ENCODE data around the gene PPP1R15A. TPM values are rescaled to one million over a fixed set of nuclear protein-coding genes. Genes with fewer than 3 reads are reported as not detected.
"Not testable (repeated sequence)": the region's sequence is repeated elsewhere in the genome, so short reads cannot be mapped to it uniquely, and the experiment has no call there.

Gene PPP1R15A
- total RNA-seq, 1 donor from 2014 or later: 52.1 TPM

DNA sequence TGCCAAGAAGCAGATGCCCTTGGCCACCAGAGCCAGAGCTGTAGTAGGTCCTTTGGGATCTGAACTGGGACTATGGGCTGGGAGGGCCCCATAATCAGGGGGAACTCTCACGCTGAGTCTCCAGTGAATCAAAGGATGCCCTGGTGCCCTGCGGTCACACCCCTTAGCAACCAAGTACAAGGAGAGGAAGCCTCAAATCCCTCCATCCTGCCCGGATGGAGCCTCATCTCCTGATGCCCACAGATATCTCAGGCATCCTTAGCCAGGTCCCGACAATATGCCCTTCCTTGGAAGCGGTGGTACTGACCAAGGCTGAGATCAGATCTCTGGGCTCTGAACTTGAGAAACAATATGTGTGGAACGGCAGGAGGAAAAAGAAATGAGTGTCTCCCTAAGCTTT, 5.5 kb upstream of the PPP1R15A start:
- Histone ChIP-seq H3K27ac (peak overlapping the region; percentile 94), H3K27me3 (no peaks in the 10 kb centered on the region), H3K9me3 (no peaks in the 10 kb centered on the region), H3K4me3 (no peak overlapping the region), H3K36me3 (no peaks in the 10 kb centered on the region), H3K4me1 (peaks cover 21% of the 10 kb centered on the region)
- DNase-seq (ENCODE audit: extremely low spot score in 2 of 2): no peak
- intact Hi-C loops (cut with DNase I): no loop called here
- TF ChIP-seq POLR2AphosphoS5 (IDR thresholded peaks at IDR 0.05; ENCODE audit: insufficient read depth in 1 of 2, low read depth in 1 of 2) (no peak), POLR2A (IDR thresholded peaks at IDR 0.05) (no peak)
- TF ChIP-seq, protein P1, sequence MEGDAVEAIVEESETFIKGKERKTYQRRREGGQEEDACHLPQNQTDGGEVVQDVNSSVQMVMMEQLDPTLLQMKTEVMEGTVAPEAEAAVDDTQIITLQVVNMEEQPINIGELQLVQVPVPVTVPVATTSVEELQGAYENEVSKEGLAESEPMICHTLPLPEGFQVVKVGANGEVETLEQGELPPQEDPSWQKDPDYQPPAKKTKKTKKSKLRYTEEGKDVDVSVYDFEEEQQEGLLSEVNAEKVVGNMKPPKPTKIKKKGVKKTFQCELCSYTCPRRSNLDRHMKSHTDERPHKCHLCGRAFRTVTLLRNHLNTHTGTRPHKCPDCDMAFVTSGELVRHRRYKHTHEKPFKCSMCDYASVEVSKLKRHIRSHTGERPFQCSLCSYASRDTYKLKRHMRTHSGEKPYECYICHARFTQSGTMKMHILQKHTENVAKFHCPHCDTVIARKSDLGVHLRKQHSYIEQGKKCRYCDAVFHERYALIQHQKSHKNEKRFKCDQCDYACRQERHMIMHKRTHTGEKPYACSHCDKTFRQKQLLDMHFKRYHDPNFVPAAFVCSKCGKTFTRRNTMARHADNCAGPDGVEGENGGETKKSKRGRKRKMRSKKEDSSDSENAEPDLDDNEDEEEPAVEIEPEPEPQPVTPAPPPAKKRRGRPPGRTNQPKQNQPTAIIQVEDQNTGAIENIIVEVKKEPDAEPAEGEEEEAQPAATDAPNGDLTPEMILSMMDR (IDR thresholded peaks at IDR 0.05): no peak

DNA sequence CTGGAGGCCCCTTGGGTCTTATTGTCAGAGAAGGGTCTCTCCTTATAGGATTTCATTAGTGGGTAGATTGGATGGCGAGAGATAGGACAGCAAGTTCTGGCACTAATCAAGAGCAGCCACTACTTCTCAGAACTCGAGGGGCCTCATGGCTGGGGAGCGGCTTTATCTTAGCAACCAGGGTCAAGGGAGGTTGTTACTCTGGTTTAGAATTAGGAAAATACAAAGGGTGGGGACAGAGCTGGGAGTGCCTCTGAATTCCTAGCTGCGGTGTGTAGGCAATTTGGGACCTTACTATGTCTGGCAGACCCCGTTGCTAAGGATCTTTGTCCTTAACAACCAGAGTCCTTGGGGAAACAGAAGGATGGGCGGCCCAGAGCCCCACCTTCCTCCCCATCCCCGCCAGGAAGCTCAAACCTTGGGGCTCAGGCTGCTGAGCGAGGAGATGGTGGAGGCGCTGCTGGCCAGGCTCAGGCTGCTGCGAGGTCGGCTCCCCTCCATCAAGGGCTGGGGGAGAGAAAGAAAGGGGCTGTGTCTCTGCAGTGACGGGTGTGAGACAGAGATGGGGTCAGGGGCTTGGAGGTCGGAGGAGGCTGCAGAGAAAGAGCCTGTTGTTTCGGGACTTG, 5.0 kb upstream of the PPP1R15A start:
- Histone ChIP-seq H3K36me3 (no peaks in the 10 kb centered on the region), H3K27me3 (no peaks in the 10 kb centered on the region), H3K4me1 (peaks cover 21% of the 10 kb centered on the region), H3K9me3 (no peaks in the 10 kb centered on the region), H3K4me3 (peak overlapping the region; percentile 32 to 51), H3K27ac (peak overlapping the region; percentile 94)
- no peak for DNase-seq (ENCODE audit: extremely low spot score in 2 of 2)
- TF ChIP-seq POLR2A (IDR thresholded peaks at IDR 0.05): no peak
- TF ChIP-seq, protein P1 (IDR thresholded peaks at IDR 0.05): no peak
- no peak for TF ChIP-seq POLR2AphosphoS5 (IDR thresholded peaks at IDR 0.05; ENCODE audit: insufficient read depth in 1 of 2, low read depth in 1 of 2)
- intact Hi-C loops (cut with DNase I): no loop called here

DNA sequence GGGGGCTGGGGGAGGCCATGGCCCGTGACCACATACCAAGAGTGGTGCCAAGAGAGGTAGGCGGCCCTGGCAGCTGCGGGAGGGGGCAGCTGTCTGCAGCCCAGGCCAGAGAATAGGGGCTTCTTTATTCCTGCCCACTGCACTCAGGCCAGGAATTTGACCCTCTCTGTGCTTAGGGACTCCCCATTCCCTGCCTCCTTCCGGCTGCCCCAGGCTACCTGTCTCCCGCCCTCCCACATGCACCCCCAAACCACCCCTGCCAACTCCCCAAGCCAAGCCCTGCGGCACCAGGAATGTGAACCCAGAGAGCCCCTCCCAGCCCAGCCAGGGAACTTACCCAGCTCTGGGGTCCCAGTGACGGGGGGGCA, 4.5 kb upstream of the PPP1R15A start:
- Histone ChIP-seq H3K9me3 (no peaks in the 10 kb centered on the region), H3K27me3 (no peaks in the 10 kb centered on the region), H3K4me1 (peaks cover 21% of the 10 kb centered on the region), H3K27ac (peak overlapping the region; percentile 94), H3K36me3 (no peaks in the 10 kb centered on the region), H3K4me3 (peak overlapping the region; percentile 32 to 51)
- DNase-seq (ENCODE audit: extremely low spot score in 2 of 2): no peak
- intact Hi-C loops (cut with DNase I): no loop called here
- no peak for TF ChIP-seq POLR2A (IDR thresholded peaks at IDR 0.05)
- TF ChIP-seq, protein P1 (IDR thresholded peaks at IDR 0.05): no peak

DNA sequence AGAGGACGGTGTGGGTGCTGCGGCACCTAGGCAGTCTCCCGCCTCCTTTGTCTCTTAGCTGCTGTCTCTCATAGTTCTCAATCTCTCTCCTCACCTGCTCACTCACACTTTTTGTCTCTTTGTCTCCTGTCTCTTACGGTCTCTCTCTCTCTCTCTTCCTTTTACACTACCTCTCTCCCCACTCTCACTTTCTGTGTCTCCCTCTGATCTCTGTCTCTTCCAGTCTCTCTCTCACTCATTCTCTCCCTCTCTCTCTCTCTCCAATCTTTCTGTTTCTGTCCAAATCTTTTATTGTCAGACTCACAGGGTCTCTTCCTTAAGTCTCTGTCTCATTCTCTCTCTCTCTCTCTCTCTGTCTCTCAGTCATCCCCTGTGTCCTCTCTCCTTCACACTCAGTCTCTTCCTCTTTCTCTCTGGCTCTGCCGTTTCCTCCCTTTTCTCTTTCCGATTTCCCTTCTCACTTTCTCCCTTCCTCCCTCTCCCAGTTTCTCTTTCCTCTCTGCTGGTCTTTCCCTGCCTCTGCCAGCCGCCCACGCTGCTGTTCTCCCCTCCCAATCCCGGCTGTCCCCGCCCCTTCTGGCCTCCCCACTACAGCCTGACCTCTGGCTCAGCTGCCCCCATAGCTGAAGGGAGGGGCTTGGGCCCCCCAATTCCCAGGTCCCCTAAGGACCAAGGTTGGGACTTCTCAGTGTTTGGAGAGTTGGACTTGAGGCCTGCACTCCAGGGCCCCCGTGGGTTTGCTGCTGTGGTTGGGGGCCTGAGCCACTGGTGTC, 3.9 kb upstream of the PPP1R15A start, which contains the start of gene PLEKHA4:
Gene PLEKHA4, minus strand, starts transcription at position 504 of the 773 bp plus-strand sequence. CDS start 997 bp downstream, outside the sequence.
- H3K9me3 ChIP-seq: no peaks in the 10 kb centered on the region
- DNase-seq (ENCODE audit: extremely low spot score in 2 of 2): no peak
- H3K4me1 ChIP-seq: peaks cover 24% of the 10 kb centered on the region
- peak within 1 kb of the TSS; percentile 94 for H3K27ac ChIP-seq
- intact Hi-C loops (cut with DNase I): no loop called here
- TF ChIP-seq POLR2A (IDR thresholded peaks at IDR 0.05) (no peak), POLR2AphosphoS5 (IDR thresholded peaks at IDR 0.05; ENCODE audit: insufficient read depth in 1 of 2, low read depth in 1 of 2) (peak; percentile 32 to 64)
- TF ChIP-seq, protein P1 (IDR thresholded peaks at IDR 0.05): no peak
- no peaks in the 10 kb centered on the region for H3K36me3 ChIP-seq
- no peaks in the 10 kb centered on the region for H3K27me3 ChIP-seq
- peak within 1 kb of the TSS; percentile 32 to 51 for H3K4me3 ChIP-seq

DNA sequence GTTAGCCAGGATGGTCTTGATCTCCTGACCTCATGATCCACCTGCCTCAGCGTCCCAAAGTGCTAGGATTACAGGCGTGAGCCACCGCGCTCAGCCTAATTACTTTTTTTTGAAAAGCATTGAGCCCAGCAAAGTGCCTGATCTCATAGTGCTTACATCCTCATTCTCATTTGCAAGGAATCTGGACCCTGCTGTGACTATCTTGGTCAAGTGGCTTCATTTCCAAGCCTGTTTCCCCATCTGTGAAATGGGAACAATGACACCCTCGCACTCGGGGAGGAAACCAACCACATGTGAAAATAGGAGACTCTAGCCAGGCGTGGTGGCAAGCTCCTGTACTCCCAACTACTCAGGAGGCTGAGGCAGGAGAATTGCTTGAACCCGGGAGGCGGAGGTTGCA, 2.2 kb upstream of the PPP1R15A start:
- no peak for DNase-seq (ENCODE audit: extremely low spot score in 2 of 2)
- intact Hi-C loops (cut with DNase I): loop anchor here (5.0 to 10.0 kb wide), 2 partner anchors 95 to 1838 kb away; partner anchors contain the start of gene FTL
- H3K36me3 ChIP-seq: peaks cover 0 to 7% of the 10 kb centered on the region in 2 donors
- H3K4me3 ChIP-seq: no peak overlapping the region
- no peak overlapping the region for H3K27ac ChIP-seq
- H3K9me3 ChIP-seq: no peaks in the 10 kb centered on the region
- H3K27me3 ChIP-seq: no peaks in the 10 kb centered on the region
- TF ChIP-seq POLR2AphosphoS5 (IDR thresholded peaks at IDR 0.05; ENCODE audit: insufficient read depth in 1 of 2, low read depth in 1 of 2): no peak
- TF ChIP-seq, protein P1 (IDR thresholded peaks at IDR 0.05): no peak
- no peak for TF ChIP-seq POLR2A (IDR thresholded peaks at IDR 0.05)
- H3K4me1 ChIP-seq: peaks cover 41% of the 10 kb centered on the region

DNA sequence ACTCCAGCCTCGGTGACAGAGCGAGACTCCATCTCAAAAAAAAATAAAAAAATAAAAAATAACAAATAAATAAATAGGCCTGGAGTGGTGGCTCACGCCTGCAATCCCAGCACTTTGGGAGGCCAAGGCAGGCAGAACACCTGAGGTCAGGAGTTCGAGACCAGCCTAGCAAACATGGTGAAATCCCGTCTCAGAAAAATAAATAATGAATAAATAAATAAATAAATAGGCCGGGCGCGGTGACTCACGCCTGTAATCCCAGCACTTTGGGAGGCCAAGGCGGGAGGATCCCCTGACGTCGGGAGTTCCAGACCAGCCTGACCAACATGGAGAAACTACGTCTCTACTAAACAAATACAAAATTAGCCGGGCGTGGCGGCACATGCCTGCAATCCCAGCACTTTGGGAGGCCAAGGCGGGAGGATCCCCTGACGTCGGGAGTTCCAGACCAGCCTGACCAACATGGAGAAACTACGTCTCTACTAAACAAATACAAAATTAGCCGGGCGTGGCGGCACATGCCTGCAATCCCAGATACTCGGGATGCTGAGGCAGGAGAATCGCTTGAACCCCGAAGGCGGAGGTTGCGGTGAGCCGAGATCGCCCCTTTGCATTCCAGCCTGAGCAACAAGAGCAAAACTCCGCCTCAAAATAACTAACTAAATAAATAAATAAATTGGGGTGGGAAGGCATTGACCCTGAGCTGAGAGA, 595 bp upstream of the PPP1R15A start:
- Histone ChIP-seq H3K27ac (peak overlapping the region; percentile 100), H3K4me3 (peak overlapping the region in 1 of 2 donors; percentile 88), H3K36me3 (peaks cover 0 to 15% of the 10 kb centered on the region in 2 donors), H3K4me1 (peaks cover 50% of the 10 kb centered on the region)
- intact Hi-C loops (cut with DNase I): loop anchor here (5.0 to 10.0 kb wide), 2 partner anchors 93 to 1839 kb away; partner anchors contain the start of gene FTL
- not testable (repeated sequence) for DNase-seq (ENCODE audit: extremely low spot score in 2 of 2); H3K9me3 ChIP-seq; H3K27me3 ChIP-seq
